Measurements from ENCODE around the gene JARID2.

GRCh38 chr6:15338476-15338875, 92.6 kb downstream of the JARID2 start:
- TF ChIP-seq CTCF (IDR thresholded peaks at IDR 0.05; ENCODE audit: poor library complexity, severe bottlenecking) (no peak), REST (IDR thresholded peaks at IDR 0.05; ENCODE audit: borderline replicate concordance) (no peak), POLR2AphosphoS5 (IDR thresholded peaks at IDR 0.05) (no peak), RAD21 (conservative IDR thresholded peaks at IDR 0.05) (no peak)
